T-helper 9 cell (primary cell): ENCODE results near the gene PRKCE.

Experiments used
- DNase-seq: peaks from one replicate; pipeline ENCODE4 v3.0.0-alpha.2; 2020

The PRKCE gene

GRCh38 chr2:45759310-45759851, 107.9 kb downstream of the PRKCE start:
- DNase-seq = no peak

- no peak for DNase-seq
Observed at GRCh38 chr2:45761635-45762034, 110.2 kb downstream of the PRKCE start.

GRCh38 chr2:45763255-45763654, 111.8 kb downstream of the PRKCE start:
- DNase-seq = no peak

- no peak for DNase-seq
Observed at GRCh38 chr2:45763797-45764196, 112.3 kb downstream of the PRKCE start.

DNA sequence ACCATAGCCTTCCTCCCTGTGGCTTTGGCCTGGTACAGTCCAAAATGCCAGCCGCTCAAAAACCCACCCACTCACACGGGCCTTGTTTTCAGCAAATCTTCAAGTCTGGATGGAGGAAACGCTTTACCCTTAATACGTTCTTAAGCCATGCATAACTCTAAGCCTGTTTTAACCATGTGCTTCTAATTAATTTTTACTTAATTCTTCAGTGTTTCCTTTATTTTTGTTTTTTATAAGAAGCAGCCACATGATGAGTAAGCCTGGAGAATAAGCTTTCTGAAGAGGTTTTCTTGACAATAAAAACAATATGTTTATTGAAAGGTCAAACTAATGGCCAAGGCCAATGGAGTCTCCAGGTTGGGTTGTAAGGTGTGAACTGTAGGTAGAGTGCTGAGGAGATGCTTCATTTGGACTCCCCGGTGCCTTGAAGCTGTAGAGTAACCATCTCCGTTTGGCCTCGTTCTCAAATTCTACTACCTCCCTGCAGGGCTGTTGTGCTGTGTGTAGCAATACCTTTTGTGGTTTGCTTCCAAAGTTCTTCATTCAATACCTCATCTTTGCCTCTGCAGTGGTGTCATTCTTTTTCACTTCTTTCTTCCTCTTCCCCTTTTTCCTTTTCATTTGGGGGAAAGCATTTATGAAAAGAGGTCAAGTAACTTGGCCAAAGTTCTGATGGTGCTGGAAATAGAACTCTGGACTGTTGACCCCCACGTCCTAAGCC, 113.7 kb downstream of the PRKCE start:
- DNase-seq = no peak

DNA sequence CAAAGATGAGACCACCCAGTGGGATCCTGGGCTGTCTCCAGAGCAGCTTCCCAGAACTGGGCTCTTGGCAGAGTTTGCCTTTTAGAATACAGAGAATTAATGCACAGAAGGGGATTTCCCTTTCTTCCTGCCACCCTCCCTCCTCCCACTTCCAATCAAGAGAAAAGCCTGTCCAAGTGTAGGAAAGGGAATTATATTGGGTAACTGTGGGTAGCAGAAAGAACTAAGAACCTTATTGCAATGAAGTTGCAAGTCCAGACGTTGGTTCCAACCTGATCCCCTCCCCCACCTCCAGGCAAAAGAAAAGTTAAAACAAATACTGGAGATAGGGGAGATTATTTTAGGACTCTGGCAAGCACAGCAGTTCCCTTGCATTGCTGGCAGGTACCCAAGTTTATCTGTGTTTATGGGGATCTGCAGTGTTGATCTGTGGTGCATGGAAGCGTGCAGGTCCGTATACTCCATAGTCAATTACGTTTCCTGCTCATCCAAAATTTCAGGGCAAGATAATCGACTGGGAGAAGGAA, 114.3 kb downstream of the PRKCE start:
- DNase-seq = no peak

DNA sequence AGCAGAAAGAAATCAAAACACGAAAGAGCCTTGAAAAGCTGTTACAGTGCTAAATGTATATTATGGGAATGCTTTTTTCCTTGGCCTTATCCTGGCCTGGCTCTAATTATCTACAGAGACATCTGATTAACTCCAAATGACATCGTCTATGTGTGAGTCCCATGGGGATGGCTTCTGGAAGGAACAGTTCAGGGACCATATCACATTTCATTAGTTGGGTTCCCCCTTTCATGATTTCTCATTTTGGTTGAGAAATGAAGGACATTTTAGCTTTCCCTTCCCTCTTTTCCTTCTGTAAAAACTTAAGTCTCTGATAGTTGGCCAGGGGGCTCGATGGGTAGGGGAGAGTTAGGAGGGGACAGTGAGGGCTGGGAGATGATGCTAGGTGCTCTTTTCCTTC, 116.7 kb downstream of the PRKCE start:
- DNase-seq = no peak

- no peak for DNase-seq
Observed at GRCh38 chr2:45769056-45769455, 117.6 kb downstream of the PRKCE start.

- DNase-seq = no peak
Observed at GRCh38 chr2:45769854-45770576, 118.5 kb downstream of the PRKCE start.

GRCh38 chr2:45770811-45771210, 119.3 kb downstream of the PRKCE start:
- no peak for DNase-seq

DNA sequence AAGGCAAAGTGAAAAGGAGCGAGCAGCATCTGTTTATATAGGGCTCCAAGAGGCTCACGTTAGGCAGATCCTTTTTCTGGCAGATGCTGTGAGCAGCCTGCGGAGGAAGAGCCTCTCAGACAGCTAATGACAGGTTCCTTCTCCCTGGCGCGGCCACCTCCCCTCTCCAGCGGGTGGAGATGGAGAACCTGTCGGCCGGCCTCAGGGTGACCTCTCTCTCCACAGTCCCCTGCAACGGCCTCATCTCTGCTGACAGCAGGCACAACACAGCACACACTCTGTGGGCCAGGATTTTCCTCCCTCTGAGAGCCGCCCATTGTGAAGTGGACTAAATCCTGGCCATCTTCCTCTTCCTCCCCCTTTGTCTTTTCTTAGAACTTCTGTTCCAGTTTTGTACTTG, 119.8 kb downstream of the PRKCE start:
- DNase-seq = no peak

DNA sequence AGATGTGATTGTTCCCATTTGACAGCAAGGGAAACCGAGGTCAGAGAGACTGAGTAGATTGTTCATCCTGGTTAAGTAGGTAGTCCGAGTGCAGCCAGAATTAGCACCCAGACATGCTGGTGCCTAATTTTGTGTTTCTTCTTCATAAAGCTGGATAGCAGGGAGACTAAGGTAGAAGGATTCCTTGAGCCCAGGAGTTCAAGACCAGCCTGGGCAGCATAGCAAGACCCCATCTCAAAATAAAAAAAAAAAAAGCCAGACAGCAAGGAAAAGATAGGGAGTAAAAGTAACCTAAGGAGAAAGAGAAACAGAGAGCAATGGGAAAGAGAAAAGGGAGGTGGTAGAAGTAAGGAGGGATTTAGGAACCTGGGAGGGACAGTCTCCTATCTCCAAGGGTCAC, 120.6 kb downstream of the PRKCE start:
- no peak for DNase-seq

DNA sequence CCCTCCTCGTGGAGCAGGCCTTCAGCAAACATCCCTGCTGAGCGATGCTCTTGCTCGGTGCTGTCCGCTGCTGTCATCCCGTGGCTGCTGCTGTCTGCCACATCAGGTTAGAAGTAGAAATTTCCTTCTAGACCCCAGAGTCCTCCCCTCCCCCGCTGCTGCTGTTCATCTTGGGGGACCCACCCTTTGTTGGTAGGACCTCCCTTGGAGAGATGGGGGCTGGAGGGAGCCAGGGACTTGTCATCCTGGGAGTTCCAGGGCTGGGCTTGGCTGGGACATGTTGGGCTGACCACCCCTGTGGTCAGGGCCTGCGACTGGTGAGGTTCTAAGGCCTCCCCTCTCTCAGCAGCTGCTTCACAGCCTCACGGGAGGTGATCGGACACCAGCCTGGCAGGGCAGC, 122.4 kb downstream of the PRKCE start:
- no peak for DNase-seq

GRCh38 chr2:45774688-45775244, 123.3 kb downstream of the PRKCE start:
- no peak for DNase-seq

- DNase-seq = no peak
Observed at GRCh38 chr2:45776160-45776955, 124.9 kb downstream of the PRKCE start.

DNA sequence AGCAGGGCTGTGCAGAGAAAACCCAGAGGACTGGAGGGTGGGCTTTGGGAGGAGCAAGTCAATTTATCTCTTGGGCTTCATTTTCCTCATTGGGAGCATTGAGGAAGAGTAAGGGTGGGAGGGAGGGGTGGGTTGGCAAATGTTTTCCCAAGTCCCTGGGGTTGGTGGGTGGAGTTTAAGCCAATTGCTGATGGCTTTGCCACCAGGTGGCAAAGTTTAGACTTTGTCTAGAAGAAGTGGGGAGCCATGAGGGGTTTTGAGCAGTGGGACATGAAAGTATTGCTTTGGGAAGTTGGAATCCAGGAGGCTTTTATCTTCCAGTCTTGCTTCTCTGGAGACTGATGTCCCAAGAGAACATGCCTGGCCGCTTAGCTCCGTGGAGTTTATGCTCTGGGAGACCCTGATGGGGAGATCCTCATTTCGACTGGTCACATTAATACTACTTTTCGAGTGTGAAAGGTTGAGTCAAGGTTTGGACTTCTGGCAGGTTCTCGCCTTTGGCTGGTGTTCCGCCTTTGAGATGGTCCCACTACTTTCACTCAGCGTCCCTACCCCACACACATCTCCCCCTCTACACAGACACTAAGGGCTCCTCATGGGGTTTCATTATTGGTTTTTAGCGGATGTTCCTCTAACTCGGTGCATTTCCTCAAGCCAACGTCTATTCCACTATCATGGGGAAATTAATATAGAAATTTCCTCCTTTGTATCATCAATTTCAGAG, 126.7 kb downstream of the PRKCE start:
- no peak for DNase-seq

GRCh38 chr2:45778720-45779171, 127.3 kb downstream of the PRKCE start:
- peak; percentile 63 for DNase-seq

DNA sequence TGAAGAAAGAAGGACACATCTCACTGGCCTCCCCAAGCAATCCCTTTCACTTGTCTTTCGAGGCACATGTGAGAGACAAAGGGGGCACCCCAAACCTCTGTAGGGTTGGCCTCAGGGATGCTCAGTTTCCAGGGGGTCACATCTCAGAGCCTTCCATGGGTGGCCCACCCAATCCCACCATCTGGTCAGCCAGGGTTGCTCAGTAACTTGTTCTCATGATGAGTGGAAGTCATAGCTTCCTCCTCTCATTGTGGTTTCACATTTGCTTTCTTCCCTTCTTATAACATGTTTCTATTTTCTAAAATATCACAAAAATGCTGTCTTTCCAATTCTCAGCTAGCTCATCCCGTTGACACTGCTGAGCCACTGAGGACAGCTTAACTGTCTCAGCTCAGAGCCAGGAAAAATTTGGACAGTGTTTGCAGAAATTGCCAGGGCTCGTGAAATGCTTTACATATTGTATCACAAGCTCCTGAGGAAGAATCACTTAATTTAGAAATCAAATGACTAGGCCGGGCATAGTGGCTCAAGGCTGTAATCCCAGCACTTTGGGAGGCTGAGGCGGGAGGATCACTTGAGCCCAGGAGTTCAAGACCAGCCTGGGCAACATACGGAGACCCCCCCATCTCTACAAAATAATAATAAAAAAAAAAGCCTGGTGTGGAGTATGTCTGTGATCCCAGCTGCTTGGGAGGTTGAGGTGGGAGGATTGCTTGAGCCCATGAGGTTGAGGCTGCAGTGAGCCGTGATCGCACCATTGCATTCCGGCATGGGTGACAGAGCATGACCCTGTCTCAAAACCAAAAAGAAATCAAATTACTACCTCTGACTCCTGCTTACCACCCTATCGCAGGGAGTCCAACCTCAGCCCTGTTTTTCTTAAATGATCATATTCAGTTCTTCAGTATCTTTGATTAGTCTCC, 129.3 kb downstream of the PRKCE start:
- DNase-seq = no peak

- DNase-seq = no peak
Observed at GRCh38 chr2:45781464-45781811, 130.0 kb downstream of the PRKCE start.

DNA sequence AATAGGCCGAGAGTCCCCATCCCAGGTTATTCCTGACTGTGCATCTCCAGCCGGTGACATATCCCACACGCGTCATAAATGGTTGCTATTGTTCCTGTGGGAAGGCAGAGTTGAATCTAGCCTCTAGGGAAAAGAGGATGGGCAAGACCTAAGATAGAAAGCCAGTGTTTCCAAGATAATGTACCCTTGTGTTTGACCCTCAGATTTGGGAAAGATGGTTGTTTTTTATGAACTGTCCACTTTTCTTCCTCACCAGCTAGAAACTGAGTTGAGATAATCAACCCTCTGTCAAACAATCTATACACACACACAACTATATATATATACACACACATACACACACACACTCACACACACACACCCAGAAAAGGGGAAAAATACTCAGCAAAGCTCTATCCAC, 131.0 kb downstream of the PRKCE start:
- no peak for DNase-seq

- no peak for DNase-seq
Observed at GRCh38 chr2:45782986-45783385, 131.5 kb downstream of the PRKCE start.
